ENCODE measurements around the gene INSYN2B. TPM values are rescaled to one million over a fixed set of nuclear protein-coding genes. Genes with fewer than 3 reads are reported as not detected.

Gene INSYN2B
- total and polyA plus RNA-seq, 2 experiments from 2014 or later: not detected

DNA sequence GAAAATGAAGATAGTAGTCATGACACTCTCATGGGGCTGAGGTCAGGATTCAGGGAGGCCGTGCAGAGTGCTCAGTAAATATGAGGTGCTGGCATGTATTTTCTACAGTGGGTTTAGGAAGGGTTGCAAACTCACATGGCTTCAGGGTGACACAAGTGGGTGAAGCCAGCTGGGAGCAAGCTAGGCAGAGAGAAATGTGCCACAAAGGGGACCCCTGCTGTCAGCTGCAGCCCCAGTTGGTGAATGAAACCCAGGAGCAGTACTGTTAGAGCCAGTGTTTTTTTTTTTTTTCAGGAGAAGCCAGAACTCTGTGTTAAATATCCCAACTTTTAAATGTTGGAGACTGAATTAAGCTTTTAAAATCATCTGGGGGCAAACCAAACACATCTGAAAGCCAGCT, 75.3 kb downstream of the INSYN2B start:
- peaks cover 4% of the 10 kb centered on the region; the same call in 1 of the 2 replicates for H3K9me2 ChIP-seq (ENCODE audit: insufficient read depth)
- Mint-ChIP-seq H3K4me3 (no peak overlapping the region), H3K9me3 (no peaks in the 10 kb centered on the region), H3K27ac (no peak overlapping the region), H3K36me3 (ENCODE audit: low read depth) (no peaks in the 10 kb centered on the region), H3K4me1 (peaks cover 9% of the 10 kb centered on the region; the same call in 2 of the 3 replicates), H3K27me3 (ENCODE audit: insufficient read depth, low read depth, poor library complexity) (no peaks in the 10 kb centered on the region)
- H3K4me3 ChIP-seq: no peak overlapping the region
- H3K79me2 ChIP-seq (replicated peaks; ENCODE audit: insufficient read depth): no peaks in the 10 kb centered on the region
- H2AFZ ChIP-seq: no peak overlapping the region
- no peaks in the 10 kb centered on the region for H3K36me3 ChIP-seq (ENCODE audit: insufficient read depth)
- no peak overlapping the region for H3K27ac ChIP-seq (ENCODE audit: low read depth)
- ATAC-seq (peak; percentile 45; the same call in 2 of the 3 replicates), DNase-seq (ENCODE audit: low spot score) (no peak)
- no peaks in the 10 kb centered on the region for H3K27me3 ChIP-seq (ENCODE audit: insufficient read depth)
- no peak for TF ChIP-seq CREB1 (CRISPR knock-in tag; IDR thresholded peaks at IDR 0.05; ENCODE audit: low read depth)
- TF ChIP-seq, protein P1, sequence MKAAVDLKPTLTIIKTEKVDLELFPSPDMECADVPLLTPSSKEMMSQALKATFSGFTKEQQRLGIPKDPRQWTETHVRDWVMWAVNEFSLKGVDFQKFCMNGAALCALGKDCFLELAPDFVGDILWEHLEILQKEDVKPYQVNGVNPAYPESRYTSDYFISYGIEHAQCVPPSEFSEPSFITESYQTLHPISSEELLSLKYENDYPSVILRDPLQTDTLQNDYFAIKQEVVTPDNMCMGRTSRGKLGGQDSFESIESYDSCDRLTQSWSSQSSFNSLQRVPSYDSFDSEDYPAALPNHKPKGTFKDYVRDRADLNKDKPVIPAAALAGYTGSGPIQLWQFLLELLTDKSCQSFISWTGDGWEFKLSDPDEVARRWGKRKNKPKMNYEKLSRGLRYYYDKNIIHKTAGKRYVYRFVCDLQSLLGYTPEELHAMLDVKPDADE (IDR thresholded peaks at IDR 0.05): no peak
- TF ChIP-seq, protein P2, sequence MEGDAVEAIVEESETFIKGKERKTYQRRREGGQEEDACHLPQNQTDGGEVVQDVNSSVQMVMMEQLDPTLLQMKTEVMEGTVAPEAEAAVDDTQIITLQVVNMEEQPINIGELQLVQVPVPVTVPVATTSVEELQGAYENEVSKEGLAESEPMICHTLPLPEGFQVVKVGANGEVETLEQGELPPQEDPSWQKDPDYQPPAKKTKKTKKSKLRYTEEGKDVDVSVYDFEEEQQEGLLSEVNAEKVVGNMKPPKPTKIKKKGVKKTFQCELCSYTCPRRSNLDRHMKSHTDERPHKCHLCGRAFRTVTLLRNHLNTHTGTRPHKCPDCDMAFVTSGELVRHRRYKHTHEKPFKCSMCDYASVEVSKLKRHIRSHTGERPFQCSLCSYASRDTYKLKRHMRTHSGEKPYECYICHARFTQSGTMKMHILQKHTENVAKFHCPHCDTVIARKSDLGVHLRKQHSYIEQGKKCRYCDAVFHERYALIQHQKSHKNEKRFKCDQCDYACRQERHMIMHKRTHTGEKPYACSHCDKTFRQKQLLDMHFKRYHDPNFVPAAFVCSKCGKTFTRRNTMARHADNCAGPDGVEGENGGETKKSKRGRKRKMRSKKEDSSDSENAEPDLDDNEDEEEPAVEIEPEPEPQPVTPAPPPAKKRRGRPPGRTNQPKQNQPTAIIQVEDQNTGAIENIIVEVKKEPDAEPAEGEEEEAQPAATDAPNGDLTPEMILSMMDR (conservative IDR thresholded peaks at IDR 0.05; ENCODE audit: low read depth in 2 of 2): no peak
- no peaks in the 10 kb centered on the region for H3F3A ChIP-seq (replicated peaks; ENCODE audit: low read depth)
- no peaks in the 10 kb centered on the region for H4K20me1 ChIP-seq (replicated peaks; ENCODE audit: insufficient read depth)
- H3K4me1 ChIP-seq (ENCODE audit: insufficient read depth): no peaks in the 10 kb centered on the region
- H3K4me2 ChIP-seq: no peak overlapping the region

DNA sequence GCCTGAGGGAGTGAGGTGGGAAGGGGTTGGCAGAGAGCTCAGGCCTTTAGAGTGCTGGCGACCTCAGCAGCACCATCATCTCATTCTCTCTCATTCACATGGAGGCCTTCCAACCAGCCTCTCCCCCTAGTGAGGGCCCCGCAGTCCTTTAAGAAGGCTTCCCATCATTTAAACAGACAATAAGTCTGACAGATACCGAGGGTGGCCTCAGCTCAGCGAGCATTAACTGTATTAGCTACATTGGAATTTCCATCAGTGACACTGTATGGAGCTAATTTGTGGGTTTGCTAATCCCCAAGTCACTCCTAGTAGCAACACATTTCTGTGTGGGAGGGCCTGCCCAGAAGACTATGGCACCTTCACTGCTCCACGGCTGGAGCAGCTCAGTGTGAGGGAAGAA, 75.8 kb downstream of the INSYN2B start:
- no peak for DNase-seq (ENCODE audit: low spot score)
- Histone ChIP-seq H3K27me3 (ENCODE audit: insufficient read depth) (no peaks in the 10 kb centered on the region), H3K36me3 (ENCODE audit: insufficient read depth) (no peaks in the 10 kb centered on the region), H3K9me2 (ENCODE audit: insufficient read depth) (peaks cover 9% of the 10 kb centered on the region; the same call in 1 of the 2 replicates), H3K4me3 (no peak overlapping the region), H3K4me2 (no peak overlapping the region), H4K20me1 (replicated peaks; ENCODE audit: insufficient read depth) (no peaks in the 10 kb centered on the region), H3F3A (replicated peaks; ENCODE audit: low read depth) (no peaks in the 10 kb centered on the region), H3K79me2 (replicated peaks; ENCODE audit: insufficient read depth) (no peaks in the 10 kb centered on the region), H3K4me1 (ENCODE audit: insufficient read depth) (no peaks in the 10 kb centered on the region), H2AFZ (no peak overlapping the region), H3K27ac (ENCODE audit: low read depth) (no peak overlapping the region)
- peaks cover 9% of the 10 kb centered on the region; the same call in 2 of the 3 replicates for H3K4me1 Mint-ChIP-seq
- H3K36me3 Mint-ChIP-seq (ENCODE audit: low read depth): no peaks in the 10 kb centered on the region
- no peaks in the 10 kb centered on the region for H3K27me3 Mint-ChIP-seq (ENCODE audit: insufficient read depth, low read depth, poor library complexity)
- no peak overlapping the region for H3K27ac Mint-ChIP-seq
- ATAC-seq: no peak; the same call in 2 of the 3 replicates
- no peak overlapping the region for H3K4me3 Mint-ChIP-seq
- no peaks in the 10 kb centered on the region for H3K9me3 Mint-ChIP-seq
- TF ChIP-seq POLR2AphosphoS5 (IDR thresholded peaks at IDR 0.05; ENCODE audit: low read depth) (no peak), JUNB (IDR thresholded peaks at IDR 0.05; ENCODE audit: unreplicated experiment) (no peak), ZNF114 (CRISPR knock-in tag; IDR thresholded peaks at IDR 0.05) (no peak), NANOG (IDR thresholded peaks at IDR 0.05; ENCODE audit: borderline replicate concordance) (no peak), ZNF331 (CRISPR knock-in tag; IDR thresholded peaks at IDR 0.05; ENCODE audit: low read depth) (no peak), STAT1 (IDR thresholded peaks at IDR 0.05; ENCODE audit: unreplicated experiment) (no peak), EZH2phosphoT487 (IDR thresholded peaks at IDR 0.05; ENCODE audit: unreplicated experiment) (no peak), CREB1 (CRISPR knock-in tag; IDR thresholded peaks at IDR 0.05; ENCODE audit: low read depth) (no peak)
- TF ChIP-seq, protein P3, sequence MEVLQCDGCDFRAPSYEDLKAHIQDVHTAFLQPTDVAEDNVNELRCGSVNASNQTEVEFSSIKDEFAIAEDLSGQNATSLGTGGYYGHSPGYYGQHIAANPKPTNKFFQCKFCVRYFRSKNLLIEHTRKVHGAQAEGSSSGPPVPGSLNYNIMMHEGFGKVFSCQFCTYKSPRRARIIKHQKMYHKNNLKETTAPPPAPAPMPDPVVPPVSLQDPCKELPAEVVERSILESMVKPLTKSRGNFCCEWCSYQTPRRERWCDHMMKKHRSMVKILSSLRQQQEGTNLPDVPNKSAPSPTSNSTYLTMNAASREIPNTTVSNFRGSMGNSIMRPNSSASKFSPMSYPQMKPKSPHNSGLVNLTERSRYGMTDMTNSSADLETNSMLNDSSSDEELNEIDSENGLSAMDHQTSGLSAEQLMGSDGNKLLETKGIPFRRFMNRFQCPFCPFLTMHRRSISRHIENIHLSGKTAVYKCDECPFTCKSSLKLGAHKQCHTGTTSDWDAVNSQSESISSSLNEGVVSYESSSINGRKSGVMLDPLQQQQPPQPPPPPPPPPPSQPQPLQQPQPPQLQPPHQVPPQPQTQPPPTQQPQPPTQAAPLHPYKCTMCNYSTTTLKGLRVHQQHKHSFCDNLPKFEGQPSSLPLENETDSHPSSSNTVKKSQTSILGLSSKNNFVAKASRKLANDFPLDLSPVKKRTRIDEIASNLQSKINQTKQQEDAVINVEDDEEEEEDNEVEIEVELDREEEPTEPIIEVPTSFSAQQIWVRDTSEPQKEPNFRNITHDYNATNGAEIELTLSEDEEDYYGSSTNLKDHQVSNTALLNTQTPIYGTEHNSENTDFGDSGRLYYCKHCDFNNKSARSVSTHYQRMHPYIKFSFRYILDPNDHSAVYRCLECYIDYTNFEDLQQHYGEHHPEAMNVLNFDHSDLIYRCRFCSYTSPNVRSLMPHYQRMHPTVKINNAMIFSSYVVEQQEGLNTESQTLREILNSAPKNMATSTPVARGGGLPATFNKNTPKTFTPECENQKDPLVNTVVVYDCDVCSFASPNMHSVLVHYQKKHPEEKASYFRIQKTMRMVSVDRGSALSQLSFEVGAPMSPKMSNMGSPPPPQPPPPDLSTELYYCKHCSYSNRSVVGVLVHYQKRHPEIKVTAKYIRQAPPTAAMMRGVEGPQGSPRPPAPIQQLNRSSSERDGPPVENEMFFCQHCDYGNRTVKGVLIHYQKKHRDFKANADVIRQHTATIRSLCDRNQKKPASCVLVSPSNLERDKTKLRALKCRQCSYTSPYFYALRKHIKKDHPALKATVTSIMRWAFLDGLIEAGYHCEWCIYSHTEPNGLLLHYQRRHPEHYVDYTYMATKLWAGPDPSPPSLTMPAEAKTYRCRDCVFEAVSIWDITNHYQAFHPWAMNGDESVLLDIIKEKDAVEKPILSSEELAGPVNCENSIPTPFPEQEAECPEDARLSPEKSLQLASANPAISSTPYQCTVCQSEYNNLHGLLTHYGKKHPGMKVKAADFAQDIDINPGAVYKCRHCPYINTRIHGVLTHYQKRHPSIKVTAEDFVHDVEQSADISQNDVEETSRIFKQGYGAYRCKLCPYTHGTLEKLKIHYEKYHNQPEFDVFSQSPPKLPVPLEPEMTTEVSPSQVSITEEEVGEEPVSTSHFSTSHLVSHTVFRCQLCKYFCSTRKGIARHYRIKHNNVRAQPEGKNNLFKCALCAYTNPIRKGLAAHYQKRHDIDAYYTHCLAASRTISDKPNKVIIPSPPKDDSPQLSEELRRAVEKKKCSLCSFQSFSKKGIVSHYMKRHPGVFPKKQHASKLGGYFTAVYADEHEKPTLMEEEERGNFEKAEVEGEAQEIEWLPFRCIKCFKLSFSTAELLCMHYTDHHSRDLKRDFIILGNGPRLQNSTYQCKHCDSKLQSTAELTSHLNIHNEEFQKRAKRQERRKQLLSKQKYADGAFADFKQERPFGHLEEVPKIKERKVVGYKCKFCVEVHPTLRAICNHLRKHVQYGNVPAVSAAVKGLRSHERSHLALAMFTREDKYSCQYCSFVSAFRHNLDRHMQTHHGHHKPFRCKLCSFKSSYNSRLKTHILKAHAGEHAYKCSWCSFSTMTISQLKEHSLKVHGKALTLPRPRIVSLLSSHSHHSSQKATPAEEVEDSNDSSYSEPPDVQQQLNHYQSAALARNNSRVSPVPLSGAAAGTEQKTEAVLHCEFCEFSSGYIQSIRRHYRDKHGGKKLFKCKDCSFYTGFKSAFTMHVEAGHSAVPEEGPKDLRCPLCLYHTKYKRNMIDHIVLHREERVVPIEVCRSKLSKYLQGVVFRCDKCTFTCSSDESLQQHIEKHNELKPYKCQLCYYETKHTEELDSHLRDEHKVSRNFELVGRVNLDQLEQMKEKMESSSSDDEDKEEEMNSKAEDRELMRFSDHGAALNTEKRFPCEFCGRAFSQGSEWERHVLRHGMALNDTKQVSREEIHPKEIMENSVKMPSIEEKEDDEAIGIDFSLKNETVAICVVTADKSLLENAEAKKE (CRISPR knock-in tag; IDR thresholded peaks at IDR 0.05): no peak
- TF ChIP-seq, protein P2 (conservative IDR thresholded peaks at IDR 0.05; ENCODE audit: low read depth in 2 of 2): no peak
